Left hindlimb (tissue), 1 donor: ENCODE measurements around the gene PDLIM4.

Experiments
- DNase-seq: peaks from one replicate; pipeline ENCODE4 v3.0.0-alpha.2; 2018

Gene PDLIM4

GRCh38 chr5:132227485-132228240 is 29.8 kb upstream of the PDLIM4 start, which contains the start of gene P4HA2:
P4HA2 (minus strand) TSS chr5:132227853; CDS start chr5:132218626, 9,227 bp downstream.
- DNase-seq, result peak; percentile 88

- peak; percentile 71 for DNase-seq
Observed at GRCh38 chr5:132228241-132229035, 29.1 kb upstream of the PDLIM4 start.

DNA sequence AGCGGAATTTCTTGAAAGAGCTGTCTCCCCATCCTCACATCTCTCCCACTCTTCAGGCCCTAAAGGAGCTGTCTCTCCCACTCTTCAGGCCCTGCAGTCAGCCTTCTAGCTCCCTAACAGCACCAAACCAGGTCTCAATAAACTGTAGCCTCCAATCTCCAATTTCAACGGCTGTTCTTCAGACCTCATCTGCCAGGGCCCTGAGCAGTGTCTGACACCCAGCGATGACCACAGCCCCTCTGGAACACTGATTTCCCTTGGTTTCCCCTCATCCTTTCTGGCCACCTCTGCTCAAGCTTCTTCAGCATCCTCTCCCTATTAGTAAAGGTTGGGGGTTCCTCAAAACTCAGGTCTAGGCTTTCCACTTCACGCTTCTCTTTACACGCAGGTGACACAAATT is 28.3 kb upstream of the PDLIM4 start:
- no peak for DNase-seq

GRCh38 chr5:132230871-132231270 is 26.6 kb upstream of the PDLIM4 start:
- no peak for DNase-seq

- no peak for DNase-seq
Observed at GRCh38 chr5:132232465-132232864, 25.0 kb upstream of the PDLIM4 start.

- DNase-seq, result no peak
Observed at GRCh38 chr5:132233081-132233480, 24.4 kb upstream of the PDLIM4 start.

DNA sequence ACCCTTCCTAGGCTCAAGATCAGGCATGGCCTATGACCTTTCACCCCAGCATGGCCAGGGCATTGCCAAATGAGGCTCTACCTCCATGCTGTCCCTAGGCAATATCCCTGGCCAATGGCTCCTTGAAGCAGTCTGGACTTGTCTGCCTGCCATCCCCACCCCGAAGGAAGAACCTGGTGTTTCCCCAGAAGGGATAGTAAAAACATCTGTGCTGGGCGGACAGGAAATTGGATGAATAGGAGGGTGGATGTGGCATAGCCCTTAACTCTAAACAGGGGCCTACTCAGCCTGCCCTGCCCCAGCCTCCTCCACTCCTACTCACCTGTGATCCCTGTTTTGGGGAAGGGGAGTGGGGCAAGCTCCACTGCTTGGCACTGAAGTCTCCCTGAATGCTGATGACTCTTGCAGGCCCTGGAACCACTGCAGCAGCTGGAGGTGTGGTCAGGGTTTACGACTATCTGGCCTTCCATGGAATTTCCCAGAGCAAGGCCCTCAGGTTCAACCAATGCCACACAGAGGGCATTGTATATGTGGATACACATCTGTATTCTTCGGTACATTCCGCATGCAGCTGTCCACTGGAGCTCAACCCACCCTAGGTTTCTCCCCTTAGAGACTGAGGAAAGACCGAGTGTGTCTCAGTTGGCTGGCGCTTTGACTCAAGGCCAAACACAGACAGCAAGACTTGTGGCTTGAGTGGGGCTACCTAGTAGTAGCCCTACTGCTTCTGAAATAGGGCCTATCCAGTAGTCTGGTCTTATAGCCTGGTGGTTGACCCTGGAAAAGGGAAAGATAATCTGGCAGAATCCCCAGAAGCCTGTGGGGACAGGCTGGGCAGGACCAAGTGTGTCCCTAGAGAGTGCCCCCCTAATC is 23.4 kb upstream of the PDLIM4 start:
- no peak for DNase-seq

DNA sequence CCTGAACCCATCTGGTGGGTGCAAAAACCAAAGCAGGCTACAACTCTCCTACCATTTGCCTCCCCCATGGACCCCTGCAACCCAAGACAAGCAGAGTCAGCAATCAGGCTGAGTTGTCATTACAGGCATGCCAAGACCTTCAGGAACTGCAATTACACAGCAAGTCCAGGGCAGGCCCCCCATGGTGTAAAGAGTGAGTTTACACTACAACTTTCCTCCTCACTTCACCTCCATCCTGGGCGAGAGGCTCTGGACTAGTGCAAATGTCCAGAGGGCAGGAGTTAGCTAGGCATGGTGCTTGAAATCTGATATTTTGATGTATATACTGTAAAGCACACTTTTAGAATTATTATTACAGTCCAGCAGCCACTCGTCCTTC is 22.8 kb upstream of the PDLIM4 start:
- DNase-seq, result no peak

DNA sequence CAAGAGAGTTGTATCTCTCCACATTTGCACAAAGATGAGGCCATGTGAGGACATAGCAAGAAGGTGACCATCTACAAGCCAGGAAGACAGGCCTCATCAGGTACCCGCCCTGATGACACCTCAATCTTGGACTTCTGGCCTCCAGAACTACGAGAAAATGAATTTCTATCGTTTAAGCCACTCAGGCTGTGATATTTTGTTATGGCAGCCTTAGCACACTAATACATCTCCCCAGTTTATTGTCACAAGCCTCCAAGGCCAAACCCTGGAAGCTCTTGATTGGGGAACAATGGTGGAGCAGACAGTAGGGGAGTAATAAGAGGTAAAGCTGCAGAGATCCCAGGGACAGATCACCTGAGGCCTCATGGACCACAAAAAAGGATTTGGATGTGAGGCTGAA is 22.2 kb upstream of the PDLIM4 start:
- no peak for DNase-seq

DNA sequence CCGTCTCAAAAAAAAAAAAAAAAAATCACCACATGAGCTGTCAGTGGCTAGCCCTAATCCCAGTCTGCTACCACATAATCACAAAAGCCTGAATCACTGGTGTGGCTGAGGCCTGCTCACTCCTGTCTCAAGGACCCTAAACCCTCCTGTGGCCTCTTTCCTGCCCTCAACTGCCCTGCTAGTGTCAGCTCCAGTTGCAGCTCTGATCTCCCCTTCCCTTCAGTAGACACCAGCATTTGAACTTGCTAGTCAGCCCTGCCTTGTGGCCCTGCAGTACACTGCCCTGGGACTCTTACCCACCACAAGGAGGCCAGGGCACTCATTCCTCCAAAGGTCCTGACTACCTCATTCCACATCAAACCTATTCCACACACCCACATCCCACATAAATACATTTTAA is 20.4 kb upstream of the PDLIM4 start:
- DNase-seq, result peak; percentile 56

DNA sequence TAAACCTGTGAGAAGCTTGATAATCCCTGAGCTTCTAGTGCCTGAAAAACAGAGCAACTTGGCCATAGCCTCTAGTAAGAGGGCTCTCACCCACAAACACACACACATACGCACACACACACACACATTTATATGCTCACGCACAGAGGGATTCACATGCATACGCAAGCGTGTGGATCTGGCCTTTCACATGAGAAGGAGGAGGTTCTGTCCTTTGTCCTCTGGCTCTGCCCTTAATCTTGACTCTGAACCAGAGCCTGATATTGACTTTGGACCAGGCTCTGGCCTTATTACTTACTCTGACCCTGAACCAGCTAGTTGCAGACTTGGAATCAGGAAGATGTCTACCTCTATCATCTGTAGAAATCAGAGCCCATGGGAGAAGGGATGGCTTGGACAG is 19.8 kb upstream of the PDLIM4 start:
- no peak for DNase-seq

DNA sequence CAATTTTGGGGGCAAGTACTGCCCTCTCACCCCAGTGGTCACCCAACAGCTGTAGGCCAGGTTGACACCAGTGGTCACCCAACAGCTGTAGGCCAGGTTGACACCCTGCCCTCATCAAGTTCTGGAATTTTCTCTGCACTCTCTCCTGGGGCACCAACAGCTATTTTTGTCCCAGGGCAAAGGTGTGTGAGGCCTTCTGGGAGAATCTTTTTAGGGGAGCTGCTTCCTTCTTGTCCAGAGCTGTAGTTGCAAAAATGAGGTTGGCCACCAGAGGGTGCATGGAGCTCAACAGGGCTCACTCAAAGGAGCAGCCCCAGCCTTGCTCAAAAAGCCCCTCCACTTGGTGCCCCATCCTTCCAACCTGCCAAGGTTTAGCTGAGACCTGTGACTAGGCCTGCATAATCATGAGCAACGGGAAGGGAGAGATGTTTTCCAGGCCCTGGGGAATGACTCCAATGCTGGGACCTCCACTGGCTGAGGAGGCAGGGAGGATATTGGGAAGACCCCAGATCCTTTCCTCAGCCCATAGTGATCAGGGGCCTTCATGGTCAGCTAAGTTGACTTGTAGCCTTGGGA is 19.2 kb upstream of the PDLIM4 start:
- DNase-seq, result peak; percentile 75

- DNase-seq, result no peak
Observed at GRCh38 chr5:132238901-132239500, 18.5 kb upstream of the PDLIM4 start.

DNA sequence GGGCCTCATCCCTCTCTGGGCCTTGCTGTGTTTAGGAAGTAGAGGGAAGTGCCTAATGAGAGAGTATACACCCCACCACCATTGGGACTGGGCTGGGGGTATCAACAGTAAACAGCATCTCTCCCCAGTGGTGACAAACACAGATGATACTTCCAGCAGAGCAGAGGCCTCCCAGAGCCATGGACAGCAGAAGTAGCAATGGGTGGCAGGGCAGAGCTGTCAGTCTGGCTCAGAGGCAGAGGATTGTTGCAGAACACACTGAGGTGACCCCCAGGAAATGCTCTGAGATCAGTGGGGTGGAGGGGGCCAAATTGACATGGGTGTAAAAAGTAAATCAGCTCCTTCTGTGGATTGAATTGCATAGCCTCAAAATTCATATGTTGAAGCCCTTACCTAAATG is 17.7 kb upstream of the PDLIM4 start:
- DNase-seq, result no peak

GRCh38 chr5:132243366-132243977 is 14.0 kb upstream of the PDLIM4 start:
- no peak for DNase-seq

DNA sequence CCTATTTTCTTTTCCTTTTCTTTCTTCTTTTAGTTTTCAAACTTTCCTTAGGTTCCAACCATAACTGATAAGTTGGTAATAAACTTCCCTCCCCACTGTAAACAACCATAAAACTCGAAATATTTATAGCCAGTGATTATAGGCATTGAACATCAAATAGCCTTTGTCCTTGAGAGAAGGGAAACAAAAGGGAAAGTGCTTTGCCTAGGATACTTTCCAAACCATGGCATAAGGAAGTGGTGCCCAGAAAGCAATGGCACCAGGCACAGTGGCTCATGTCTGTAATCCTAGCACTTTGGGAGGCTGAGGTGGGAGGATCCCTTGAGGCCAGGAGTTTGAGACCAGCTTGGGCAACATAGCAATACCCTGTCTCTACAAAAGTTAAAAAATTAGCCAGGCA is 11.9 kb upstream of the PDLIM4 start:
- DNase-seq, result no peak

GRCh38 chr5:132246806-132247205 is 10.7 kb upstream of the PDLIM4 start:
- DNase-seq, result no peak

- DNase-seq, result no peak
Observed at GRCh38 chr5:132250547-132250946, 6.9 kb upstream of the PDLIM4 start.

- no peak for DNase-seq
Observed at GRCh38 chr5:132251220-132251725, 6.2 kb upstream of the PDLIM4 start.

- DNase-seq, result no peak
Observed at GRCh38 chr5:132253008-132253441, 4.5 kb upstream of the PDLIM4 start.

GRCh38 chr5:132253452-132254320 is 3.8 kb upstream of the PDLIM4 start:
- no peak for DNase-seq
